SU-DHL-6 (cell line): ENCODE measurements around the gene AMOTL1.

Experiments used
- EZH2phosphoT487 ChIP-seq: fragments of 200-600 bp; sonication (generic), shearing (Covaris generic); conservative IDR thresholded peaks from 2 replicates; pipeline ENCODE4 v1.6.1; 2018; ENCODE audit warnings: mild to moderate bottlenecking, antibody characterized with exemption, low read length, moderate library complexity, mixed read lengths
- TF ChIP-seq, protein P1 (sequence below): fragments of 200-600 bp; sonication (generic); IDR thresholded peaks from one replicate; pipeline ENCODE4 v1.5.1; 2017; ENCODE audit warnings: antibody characterized with exemption, mild to moderate bottlenecking, low read length, moderate library complexity; ENCODE audit not compliant: insufficient read depth, poor library complexity, severe bottlenecking

DNA sequence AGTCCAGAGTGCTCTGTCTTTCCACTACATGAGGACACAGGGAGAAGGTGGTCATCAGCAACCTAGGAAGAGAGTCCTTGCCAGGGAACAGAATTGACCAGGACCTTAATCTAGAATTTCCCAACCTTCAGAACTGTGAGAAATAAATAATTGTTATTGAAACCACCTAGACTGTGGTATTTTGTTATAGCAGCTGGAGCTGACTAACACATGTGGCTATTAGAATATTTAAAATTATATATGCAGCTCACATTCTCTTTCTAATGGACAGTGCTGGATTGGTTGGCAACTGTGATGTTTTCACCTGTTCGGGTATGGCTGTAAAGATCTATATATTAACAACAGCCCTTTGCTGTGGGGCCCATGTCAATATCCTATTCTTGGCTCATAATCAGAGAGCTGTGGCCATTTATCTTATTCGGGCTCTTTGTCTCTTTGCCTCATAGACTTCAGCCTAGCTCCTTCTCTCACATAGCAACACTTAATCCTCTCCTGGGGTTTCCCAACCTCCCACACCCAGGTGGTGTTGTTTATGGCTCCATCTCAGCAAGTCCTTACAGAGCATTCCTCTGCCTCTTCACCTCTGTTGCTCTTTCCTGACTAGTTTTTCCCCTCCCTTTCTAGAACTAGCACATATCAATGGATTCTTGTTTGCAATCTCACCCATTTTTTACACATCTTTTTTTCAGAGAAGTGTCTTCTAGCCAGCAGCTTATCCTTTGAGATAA lies 46.4 kb upstream of the AMOTL1 start:
- TF ChIP-seq, protein P1, sequence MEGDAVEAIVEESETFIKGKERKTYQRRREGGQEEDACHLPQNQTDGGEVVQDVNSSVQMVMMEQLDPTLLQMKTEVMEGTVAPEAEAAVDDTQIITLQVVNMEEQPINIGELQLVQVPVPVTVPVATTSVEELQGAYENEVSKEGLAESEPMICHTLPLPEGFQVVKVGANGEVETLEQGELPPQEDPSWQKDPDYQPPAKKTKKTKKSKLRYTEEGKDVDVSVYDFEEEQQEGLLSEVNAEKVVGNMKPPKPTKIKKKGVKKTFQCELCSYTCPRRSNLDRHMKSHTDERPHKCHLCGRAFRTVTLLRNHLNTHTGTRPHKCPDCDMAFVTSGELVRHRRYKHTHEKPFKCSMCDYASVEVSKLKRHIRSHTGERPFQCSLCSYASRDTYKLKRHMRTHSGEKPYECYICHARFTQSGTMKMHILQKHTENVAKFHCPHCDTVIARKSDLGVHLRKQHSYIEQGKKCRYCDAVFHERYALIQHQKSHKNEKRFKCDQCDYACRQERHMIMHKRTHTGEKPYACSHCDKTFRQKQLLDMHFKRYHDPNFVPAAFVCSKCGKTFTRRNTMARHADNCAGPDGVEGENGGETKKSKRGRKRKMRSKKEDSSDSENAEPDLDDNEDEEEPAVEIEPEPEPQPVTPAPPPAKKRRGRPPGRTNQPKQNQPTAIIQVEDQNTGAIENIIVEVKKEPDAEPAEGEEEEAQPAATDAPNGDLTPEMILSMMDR, result no peak
- no peak for TF ChIP-seq EZH2phosphoT487
